ENCODE measurements around the gene STOX1. TPM values are rescaled to one million over a fixed set of nuclear protein-coding genes. Genes with fewer than 3 reads are reported as not detected.

STOX1 gene
- total and polyA plus RNA-seq, 2 of the 13 experiments (the other 11 are each of a cell fraction or from before 2014, with no cell fraction given) = 2.5 to 6.0 TPM

GRCh38 chr10:68784476-68784875 lies 42.9 kb upstream of the STOX1 start (continued):
- TF ChIP-seq NFAT5 (CRISPR knock-in tag; IDR thresholded peaks at IDR 0.05) (no peak), HDAC6 (IDR thresholded peaks at IDR 0.05; ENCODE audit: low read depth, low read length) (no peak), SPEN (CRISPR knock-in tag; IDR thresholded peaks at IDR 0.05; ENCODE audit: low read depth) (no peak), RELA (CRISPR knock-in tag; IDR thresholded peaks at IDR 0.05) (no peak)

- Histone ChIP-seq H3K27ac (ENCODE audit: extremely low read length, insufficient read depth, low read length) (no peak overlapping the region), H3K4me2 (ENCODE audit: low read depth, low read length) (no peak overlapping the region), H3K36me3 (replicated peaks in 1 of 2; ENCODE audit: control insufficient read depth in 1 of 2, insufficient read depth in 2 of 2, low read length in 2 of 2) (peaks cover 7 to 52% of the 10 kb centered on the region in 2 experiments), H2AFZ (ENCODE audit: low read length) (no peak overlapping the region), H3K79me2 (ENCODE audit: insufficient read depth, low read length) (no peaks in the 10 kb centered on the region), H3K27me3 (ENCODE audit: control insufficient read depth in 1 of 2, insufficient read depth in 2 of 2, low read length in 2 of 2) (no peaks in the 10 kb centered on the region), H4K20me1 (ENCODE audit: insufficient read depth, low read length) (no peaks in the 10 kb centered on the region), H3K9me3 (ENCODE audit: low read length) (no peaks in the 10 kb centered on the region), H3K4me1 (ENCODE audit: insufficient read depth, low read length) (no peaks in the 10 kb centered on the region), H3K4me3 (replicated peaks in 1 of 3; ENCODE audit: insufficient read depth in 1 of 3, low read depth in 2 of 3, low read length in 3 of 3) (no peak overlapping the region), H3K9ac (ENCODE audit: insufficient read depth, low read depth, low read length) (no peak overlapping the region)
- no TSS peak for BruUV-seq (replicated peaks)
- DNase-seq (ENCODE audit: low spot score) (no peak), FAIRE-seq (no peak), ATAC-seq (no peak)
- CTCF ChIA-PET (ENCODE audit: low intra/inter-chr PET ratio, low total read pairs) = no interaction called here
- intact Hi-C loops (cut with micrococcal nuclease; ENCODE audit: unreplicated experiment) (no loop called here), in situ Hi-C loops (cut with HindIII; ENCODE audit: extremely low pct_ligation_motif_present, low pct_unique_long_range_greater_than_20kb) (no loop called here)
- 96% methylated on average over 3 of the region's 3 CpGs for WGBS (ENCODE audit: low lambda C conversion rate)
- POLR2A ChIA-PET = interaction anchor here (0.5 kb wide), 1 partner anchor 131 kb away, joined by 3 read pairs; no protein-coding TSS in a partner anchor
- TF ChIP-seq ZFP82 (CRISPR knock-in tag; IDR thresholded peaks at IDR 0.05; ENCODE audit: borderline replicate concordance) = no peak
- TF ChIP-seq GTF2F1 (IDR thresholded peaks at IDR 0.05; ENCODE audit: low read length) = no peak
- no peak for TF ChIP-seq NR2F1 (CRISPR knock-in tag; IDR thresholded peaks at IDR 0.05)
- TF ChIP-seq RORA (CRISPR knock-in tag; IDR thresholded peaks at IDR 0.05) = no peak
- TF ChIP-seq ZBTB40 (IDR thresholded peaks at IDR 0.05) = no peak
- no peak for TF ChIP-seq ZBTB40 (CRISPR knock-in tag; IDR thresholded peaks at IDR 0.05)
Observed at GRCh38 chr10:68787813-68788212, 39.5 kb upstream of the STOX1 start.
